HCT116 (cell line): ENCODE measurements around the gene TRPC4. TPM values are rescaled to one million over a fixed set of nuclear protein-coding genes. Genes with fewer than 3 reads are reported as not detected.

Experiments used
- ATAC-seq: fragments of 200-7000 bp; cut with Tn5 transposase; 2 replicates; pipeline ENCODE4 v1.9.1; 2020; ENCODE audit warnings: mild to moderate bottlenecking, moderate library complexity
- BruUV-seq: library from RNA; stranded (reverse); fragments of 400-500 nt; replicated peaks from 2 replicates; lab custom pipeline; 2021; lab: Mats Ljungman, UMichigan
- CTCF ChIA-PET: fragments of 300-600 bp; sonication (Branson Sonifier 250); formaldehyde crosslinking; loops from one replicate; lab custom pipeline; 2021; ENCODE audit warnings: antibody characterized with exemption; lab: Charles Lee
- POLR2A ChIA-PET: fragments of 300-600, 350-600 bp; sonication (Branson Sonifier 250); formaldehyde crosslinking; loops from one replicate; lab custom pipeline; 2021; ENCODE audit warnings: antibody characterized with exemption; lab: Charles Lee
- RAD21 ChIA-PET, 2 experiments: fragments of 300-600 bp; sonication (Branson Sonifier 250); formaldehyde crosslinking; loops; one replicate each; lab custom pipeline; 2023; ENCODE audit warnings: low total read pairs in 2 of 2; ENCODE audit not compliant: uncharacterized antibody in 2 of 2, unreplicated experiment in 2 of 2, low non-redundant PET in 1 of 2; lab: Charles Lee
- DNase-seq: peaks from one replicate; pipeline ENCODE4 v3.0.0-alpha.2; 2010; ENCODE audit warnings: low read depth, low spot score
- H2AFZ ChIP-seq: fragments of 200-600 bp; shearing (Covaris generic), sonication (generic); 2 replicates; pipeline ENCODE4 v1.6.1; 2017; ENCODE audit warnings: low read depth, mixed run types, mixed read lengths, antibody characterized with exemption, low read length; ENCODE audit not compliant: poor library complexity, severe bottlenecking
- H3K27ac ChIP-seq: 2 replicates; pipeline ENCODE4 v1.5.1; 2012; ENCODE audit warnings: low read depth, low read length
- H3K27me3 ChIP-seq: fragments of 200-600 bp; sonication (generic); 2 replicates; pipeline ENCODE4 v1.6.1; 2016; ENCODE audit warnings: mixed run types, low read length, mixed read lengths; ENCODE audit not compliant: insufficient read depth
- H3K36me3 ChIP-seq, 2 experiments: fragments of 200-500 bp in 1 of 2; fragments of 200-600 bp in 1 of 2; sonication (Bioruptor generic) in 1 of 2; sonication (generic) in 1 of 2; 2 replicates each; pipeline versions ENCODE4 v1.5.1 to v1.6.1; 2014 to 2016; ENCODE audit warnings: low read length in 2 of 2, inconsistent platforms in 1 of 2, mixed read lengths in 1 of 2, mixed run types in 1 of 2; ENCODE audit not compliant: insufficient read depth in 2 of 2, control insufficient read depth in 1 of 2
- H3K4me1 ChIP-seq, 2 experiments: fragments of 200-600 bp in 1 of 2; sonication (generic) in 1 of 2; 2 replicates each; pipeline versions ENCODE4 v1.5.1 to v1.6.1; 2012 to 2017; ENCODE audit warnings: low read length in 2 of 2, inconsistent platforms in 1 of 2, mild to moderate bottlenecking in 1 of 2, mixed read lengths in 1 of 2, mixed run types in 1 of 2, moderate library complexity in 1 of 2; ENCODE audit not compliant: insufficient read depth in 2 of 2, control insufficient read depth in 1 of 2
- H3K4me2 ChIP-seq: fragments of 200-600 bp; sonication (generic); 2 replicates; pipeline ENCODE4 v1.6.1; 2017; ENCODE audit warnings: mixed run types, low read length, mixed read lengths
- H3K4me3 ChIP-seq, 2 experiments: fragments of 200-600 bp in 1 of 2; sonication (generic) in 1 of 2; replicated peaks in 1 of 2; 2 replicates each; pipeline ENCODE4 v1.5.1; 2011 to 2016; ENCODE audit warnings: low read length in 2 of 2, control low read depth in 1 of 2, low read depth in 1 of 2, mild to moderate bottlenecking in 1 of 2, mixed read lengths in 1 of 2, mixed run types in 1 of 2
- H3K79me2 ChIP-seq: fragments of 200-600 bp; sonication (generic); 2 replicates; pipeline ENCODE4 v1.6.1; 2017; ENCODE audit warnings: mild to moderate bottlenecking, mixed run types, low read length, moderate library complexity, mixed read lengths; ENCODE audit not compliant: insufficient read depth
- H3K9ac ChIP-seq: fragments of 200-600 bp; sonication (generic); 2 replicates; pipeline ENCODE4 v1.6.1; 2016; ENCODE audit warnings: low read length, mixed read lengths
- H3K9me2 ChIP-seq: fragments of 200-600 bp; sonication (generic), shearing (Covaris generic); 2 replicates; pipeline ENCODE4 v1.6.1; 2017; ENCODE audit warnings: mixed run types, mild to moderate bottlenecking, moderate library complexity; ENCODE audit not compliant: insufficient read depth
- H3K9me3 ChIP-seq, 2 experiments: fragments of 200-500 bp in 1 of 2; fragments of 200-600 bp in 1 of 2; sonication (Bioruptor generic) in 1 of 2; sonication (generic) in 1 of 2; 2 replicates each; pipeline ENCODE4 v1.6.1; 2014 to 2017; ENCODE audit warnings: low read length in 2 of 2, mixed read lengths in 2 of 2, inconsistent platforms in 1 of 2, low read depth in 1 of 2, mild to moderate bottlenecking in 1 of 2, mixed run types in 1 of 2, moderate library complexity in 1 of 2; ENCODE audit not compliant: control insufficient read depth in 1 of 2, insufficient read depth in 1 of 2
- H4K20me1 ChIP-seq: fragments of 200-600 bp; sonication (generic), shearing (Covaris generic); 2 replicates; pipeline ENCODE4 v1.6.1; 2017; ENCODE audit warnings: mixed run types, mild to moderate bottlenecking, moderate library complexity; ENCODE audit not compliant: insufficient read depth
- CTCF ChIP-seq, 3 experiments: fragments of 200-600 bp in 1 of 3; sonication (generic) in 1 of 3; IDR thresholded peaks in 2 of 3; conservative IDR thresholded peaks in 1 of 3; 2 replicates each; pipeline ENCODE4 v1.5.1; 2012 to 2017; ENCODE audit warnings: low read depth in 2 of 3, low read length in 2 of 3, antibody characterized with exemption in 1 of 3, borderline replicate concordance in 1 of 3, control low read depth in 1 of 3, mild to moderate bottlenecking in 1 of 3, mixed read lengths in 1 of 3, mixed run types in 1 of 3, moderate library complexity in 1 of 3; ENCODE audit not compliant: insufficient read depth in 1 of 3
- ELF1 ChIP-seq: IDR thresholded peaks from 2 replicates; pipeline ENCODE4 v1.6.1; 2012; ENCODE audit warnings: low read depth, borderline replicate concordance
- MAX ChIP-seq: IDR thresholded peaks from 2 replicates; pipeline ENCODE4 v1.6.1; 2012
- TCF7L2 ChIP-seq: IDR thresholded peaks from 2 replicates; pipeline ENCODE4 v1.7.0; 2011; ENCODE audit warnings: borderline replicate concordance, inconsistent platforms; ENCODE audit not compliant: insufficient read depth, insufficient read length; ENCODE audit errors: extremely low read depth
- YY1 ChIP-seq: IDR thresholded peaks from 2 replicates; pipeline ENCODE4 v1.6.1; 2011; ENCODE audit warnings: low read length, low read depth, moderate library complexity, mild to moderate bottlenecking; ENCODE audit not compliant: insufficient replicate concordance; ENCODE audit errors: extremely low read depth
- ZNF274 ChIP-seq: fragments of 200-500 bp; sonication (Bioruptor generic); IDR thresholded peaks from 2 replicates; pipeline ENCODE4 v1.6.1; 2014; ENCODE audit warnings: mild to moderate bottlenecking, low read depth, low read length, inconsistent platforms
- intact Hi-C: fragments of 100-400 bp; cut with micrococcal nuclease; formaldehyde crosslinking; loops from 2 replicates; pipeline ENCODE4 v1.10.0; 2022
- total RNA-seq: library from RNA; stranded (reverse); gene quantifications from one replicate; pipeline ENCODE4 v1.2.1, GENCODE V29; 2021; ENCODE audit not compliant: unreplicated experiment

The TRPC4 gene
- total RNA-seq, 1 experiment from 2014 or later = not detected

- RAD21 ChIA-PET = no interaction called here
- H3K79me2 ChIP-seq = no peaks in the 10 kb centered on the region
- intact Hi-C loops = no loop called here
- no peak overlapping the region for H3K4me2 ChIP-seq
- peaks cover 7 to 16% of the 10 kb centered on the region in 2 experiments; a peak in 2 of 4 replicates for H3K9me3 ChIP-seq
- DNase-seq (no peak), ATAC-seq (no peak)
- H3K27me3 ChIP-seq = no peaks in the 10 kb centered on the region
- H3K27ac ChIP-seq = no peak overlapping the region
- no TSS peak for BruUV-seq
- H3K4me1 ChIP-seq = no peaks in the 10 kb centered on the region
- H3K9me2 ChIP-seq = no peaks in the 10 kb centered on the region
- H3K4me3 ChIP-seq = no peak overlapping the region
- no peak overlapping the region for H3K9ac ChIP-seq
- POLR2A ChIA-PET = no interaction called here
- TF ChIP-seq TCF7L2 (no peak), MAX (no peak), CTCF (IDR thresholded peaks at IDR 0.05 in 2 of 3, conservative IDR thresholded peaks at IDR 0.05 in 1 of 3; ENCODE audit: borderline replicate concordance in 1 of 3, insufficient read depth in 1 of 3, low read depth in 2 of 3, low read length in 2 of 3) (no peak), ZNF274 (no peak)
- H4K20me1 ChIP-seq = no peaks in the 10 kb centered on the region
- no peaks in the 10 kb centered on the region for H3K36me3 ChIP-seq
- H2AFZ ChIP-seq = no peak overlapping the region
- CTCF ChIA-PET = no interaction called here
Measured at GRCh38 chr13:37835392-37835791, 34.2 kb downstream of the TRPC4 start.

GRCh38 chr13:37833411-37833810 lies 36.2 kb downstream of the TRPC4 start:
- ChIA-PET POLR2A (no interaction called here), RAD21 (no interaction called here)

More at GRCh38 chr13:37833411-37833810, 36.2 kb downstream of the TRPC4 start:
- H3K9me3 ChIP-seq = peaks cover 7 to 11% of the 10 kb centered on the region in 2 experiments; a peak in 2 of 4 replicates
- CTCF ChIA-PET = no interaction called here
- no peak for DNase-seq
- H3K9ac ChIP-seq = no peak overlapping the region
- no peaks in the 10 kb centered on the region for H3K79me2 ChIP-seq
- ATAC-seq = no peak
- H3K9me2 ChIP-seq = no peaks in the 10 kb centered on the region
- no peak overlapping the region for H2AFZ ChIP-seq
- no TSS peak for BruUV-seq
- H4K20me1 ChIP-seq = no peaks in the 10 kb centered on the region
- H3K4me1 ChIP-seq = no peaks in the 10 kb centered on the region
- H3K4me2 ChIP-seq = no peak overlapping the region
- H3K4me3 ChIP-seq = no peak overlapping the region
- intact Hi-C loops = no loop called here
- H3K36me3 ChIP-seq = no peaks in the 10 kb centered on the region
- no peak overlapping the region for H3K27ac ChIP-seq
- no peaks in the 10 kb centered on the region for H3K27me3 ChIP-seq
- TF ChIP-seq YY1 (no peak), ELF1 (no peak)
